ENCODE results near the gene BEX3.

Gene BEX3

DNA sequence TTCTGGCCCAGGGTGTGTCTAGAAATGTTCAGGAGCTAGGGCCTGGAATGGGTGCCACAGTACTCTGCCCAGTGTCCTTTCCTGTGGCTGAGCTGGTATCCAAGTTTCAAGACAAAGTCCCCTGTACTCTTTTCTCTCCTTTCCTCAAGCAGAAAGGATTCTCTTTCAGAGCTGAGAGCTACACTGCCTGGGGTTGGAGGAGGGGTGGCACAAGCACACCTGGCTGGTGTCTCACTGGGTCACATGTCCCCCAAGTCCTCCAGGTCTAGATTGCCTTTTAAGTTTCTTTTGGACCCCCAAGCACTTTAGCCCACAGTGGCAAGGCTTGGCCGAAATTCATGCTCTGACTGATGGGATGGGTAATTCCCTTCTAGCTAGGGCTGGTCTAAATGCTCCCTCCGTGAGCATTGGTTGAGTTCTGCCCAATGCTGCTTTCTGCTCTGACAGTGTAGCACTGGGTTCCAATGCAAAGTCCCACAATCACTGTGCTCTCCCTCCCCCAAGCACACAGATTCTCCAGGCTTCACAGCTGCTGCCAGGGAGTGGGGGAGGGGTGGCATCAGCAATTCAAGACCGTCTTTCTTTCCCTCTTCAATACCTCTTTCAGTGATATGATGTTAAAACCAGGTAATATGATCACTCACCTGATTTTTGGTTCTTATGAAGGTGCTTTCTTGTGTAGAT is 47.8 kb downstream of the BEX3 start:
- DNase-seq (ENCODE audit: low read depth in 2 of 2) = no peak
